Endothelial cell (in vitro differentiated cells): ENCODE data around the gene DRC7. TPM values are rescaled to one million over a fixed set of nuclear protein-coding genes. Genes with fewer than 3 reads are reported as not detected.
"Not testable (repeated sequence)": the region's sequence is repeated elsewhere in the genome, so short reads cannot be mapped to it uniquely, and the experiment has no call there.

Experiments
- DNase-seq: peaks from one replicate; pipeline ENCODE4 v3.0.0; 2021; ENCODE audit warnings: low spot score
- H3K27ac Mint-ChIP-seq: one replicate; pipeline ENCODE4 v1.8.0; 2021; ENCODE audit warnings: mixed read lengths, inconsistent platforms; ENCODE audit not compliant: unreplicated experiment
- H3K27me3 Mint-ChIP-seq: one replicate; pipeline ENCODE4 v1.8.0; 2021; ENCODE audit warnings: mild to moderate bottlenecking, moderate library complexity, mixed read lengths, inconsistent platforms; ENCODE audit not compliant: unreplicated experiment
- H3K36me3 Mint-ChIP-seq: one replicate; pipeline ENCODE4 v1.8.0; 2021; ENCODE audit warnings: mild to moderate bottlenecking, low read depth, mixed read lengths, inconsistent platforms; ENCODE audit not compliant: unreplicated experiment
- H3K4me1 Mint-ChIP-seq: one replicate; pipeline ENCODE4 v1.8.0; 2021; ENCODE audit warnings: mild to moderate bottlenecking, mixed read lengths, inconsistent platforms; ENCODE audit not compliant: unreplicated experiment
- H3K4me3 Mint-ChIP-seq: one replicate; pipeline ENCODE4 v1.8.0; 2021; ENCODE audit warnings: mild to moderate bottlenecking, mixed read lengths, inconsistent platforms; ENCODE audit not compliant: unreplicated experiment
- H3K9me3 Mint-ChIP-seq: one replicate; pipeline ENCODE4 v1.8.0; 2021; ENCODE audit warnings: mixed read lengths, inconsistent platforms; ENCODE audit not compliant: unreplicated experiment
- CTCF ChIP-seq: fragments of 200-600 bp; sonication (generic); IDR thresholded peaks from one replicate; pipeline ENCODE4 v1.5.0; 2021; ENCODE audit warnings: antibody characterized with exemption; ENCODE audit not compliant: unreplicated experiment
- total RNA-seq: library from RNA; stranded (reverse); fragmentation: NEBNext Ultra II Directional; extraction: Animal tissue kit (Norgen Biotek cat#: 25700); gene quantifications from one replicate; pipeline ENCODE4 v1.2.1, GENCODE V29; 2021; ENCODE audit not compliant: unreplicated experiment

The DRC7 gene
- total RNA-seq, 1 donor from 2014 or later, result 1.8 TPM

GRCh38 chr16:57726433-57726947, 31.9 kb downstream of the DRC7 start:
- peaks cover 1% of the 10 kb centered on the region for H3K27me3 Mint-ChIP-seq
- peak overlapping the region; percentile 13 for H3K27ac Mint-ChIP-seq
- H3K9me3 Mint-ChIP-seq, result no peaks in the 10 kb centered on the region
- no peak for DNase-seq
- H3K4me3 Mint-ChIP-seq, result no peak overlapping the region
- peaks cover 5% of the 10 kb centered on the region for H3K4me1 Mint-ChIP-seq
- TF ChIP-seq CTCF, result no peak
- no peaks in the 10 kb centered on the region for H3K36me3 Mint-ChIP-seq

GRCh38 chr16:57727610-57728009, 33.0 kb downstream of the DRC7 start:
- Mint-ChIP-seq H3K4me3 (no peak overlapping the region), H3K4me1 (peaks cover 6% of the 10 kb centered on the region), H3K27ac (no peak overlapping the region)

DNA sequence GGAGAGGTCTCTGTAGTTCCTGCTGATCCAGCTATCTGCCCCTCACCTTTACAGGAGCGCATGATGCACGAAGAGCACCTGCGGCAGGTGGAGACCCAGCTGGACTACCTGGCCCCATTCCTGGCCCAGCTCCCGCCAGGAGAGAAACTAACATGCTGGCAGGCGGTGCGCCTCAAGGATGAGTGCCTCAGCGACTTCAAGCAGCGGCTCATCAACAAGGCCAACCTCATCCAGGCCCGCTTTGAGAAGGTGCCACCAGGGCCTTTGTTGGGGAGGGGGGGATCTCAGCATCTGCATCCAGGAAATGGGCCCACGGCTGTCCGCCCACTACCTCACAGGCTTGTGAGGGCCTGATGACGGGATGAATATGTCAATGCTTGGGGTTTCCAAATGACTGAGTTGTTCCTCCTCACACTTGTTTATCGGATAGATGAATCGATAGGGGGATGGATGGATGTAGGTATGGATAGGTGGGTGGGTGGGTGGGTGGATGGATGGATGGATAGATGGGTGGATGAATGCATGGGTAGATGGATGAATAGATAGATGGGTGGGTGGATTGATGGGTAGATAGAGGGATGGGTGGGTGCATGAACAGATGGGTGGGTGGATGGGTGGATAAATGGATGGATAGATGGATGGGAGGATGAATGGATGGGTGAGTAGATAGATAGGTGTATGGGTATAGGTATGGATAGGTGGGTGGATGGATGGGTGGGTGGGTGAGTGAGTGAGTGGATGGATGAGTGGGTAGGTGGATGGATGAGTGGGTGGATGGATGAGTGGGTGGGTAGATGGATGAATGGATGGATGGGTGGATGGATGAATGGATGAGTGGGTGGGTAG, 34.0 kb downstream of the DRC7 start:
- Mint-ChIP-seq H3K27ac (no peak overlapping the region), H3K27me3 (peaks cover 1% of the 10 kb centered on the region), H3K36me3 (no peaks in the 10 kb centered on the region), H3K4me3 (no peak overlapping the region), H3K9me3 (no peaks in the 10 kb centered on the region), H3K4me1 (peaks cover 6% of the 10 kb centered on the region)
- no peak for TF ChIP-seq CTCF
- no peak for DNase-seq

More at GRCh38 chr16:57727610-57728009, 33.0 kb downstream of the DRC7 start:
- H3K27me3 Mint-ChIP-seq, result peaks cover 1% of the 10 kb centered on the region
- DNase-seq, result no peak
- no peak for TF ChIP-seq CTCF
- H3K36me3 Mint-ChIP-seq, result no peaks in the 10 kb centered on the region
- H3K9me3 Mint-ChIP-seq, result no peaks in the 10 kb centered on the region

DNA sequence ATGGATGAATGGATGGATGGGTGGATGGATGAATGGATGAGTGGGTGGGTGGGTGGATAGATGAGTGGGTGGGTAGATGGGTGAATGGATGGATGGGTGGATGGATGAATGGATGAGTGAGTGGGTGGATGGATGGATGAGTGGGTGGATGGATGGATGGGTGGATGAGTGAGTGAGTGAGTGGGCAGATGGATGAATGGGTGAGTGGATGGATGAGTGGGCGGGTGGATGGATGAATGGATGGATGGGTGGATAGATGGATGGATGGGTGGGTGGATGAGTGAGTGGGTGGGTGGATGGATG, 34.5 kb downstream of the DRC7 start:
- no peaks in the 10 kb centered on the region for H3K27me3 Mint-ChIP-seq
- H3K27ac Mint-ChIP-seq, result no peak overlapping the region
- no peaks in the 10 kb centered on the region for H3K36me3 Mint-ChIP-seq
- no peak for TF ChIP-seq CTCF
- peaks cover 6% of the 10 kb centered on the region for H3K4me1 Mint-ChIP-seq
- DNase-seq, result no peak
- no peaks in the 10 kb centered on the region for H3K9me3 Mint-ChIP-seq
- no peak overlapping the region for H3K4me3 Mint-ChIP-seq

- H3K36me3 Mint-ChIP-seq, H3K4me1 Mint-ChIP-seq, H3K4me3 Mint-ChIP-seq, H3K27me3 Mint-ChIP-seq, H3K27ac Mint-ChIP-seq, H3K9me3 Mint-ChIP-seq, DNase-seq: not testable (repeated sequence)
These were observed 35.2 kb downstream of the DRC7 start for GRCh38 chr16:57729852-57730251.
